MM.1S (cell line): ENCODE data around the gene NR0B2.
"Not testable (repeated sequence)": the region's sequence is repeated elsewhere in the genome, so short reads cannot be mapped to it uniquely, and the experiment has no call there.

Experiments
- EZH2 ChIP-seq: fragments of 300-600 bp; sonication (generic); optimal IDR thresholded peaks from 2 replicates; pipeline ENCODE3; 2017; ENCODE audit warnings: low read depth, mild to moderate bottlenecking, antibody characterized with exemption, low read length, mixed read lengths
- EZH2phosphoT487 ChIP-seq: fragments of 300-600 bp; sonication (generic); IDR thresholded peaks from 2 replicates; pipeline ENCODE4 v1.6.1; 2018; ENCODE audit warnings: antibody characterized with exemption, low read length
- TF ChIP-seq, protein P1 (sequence below): fragments of 300-600 bp; sonication (generic); IDR thresholded peaks from 2 replicates; pipeline ENCODE4 v1.5.1; 2016; ENCODE audit warnings: antibody characterized with exemption, low read length, mixed read lengths

DNA sequence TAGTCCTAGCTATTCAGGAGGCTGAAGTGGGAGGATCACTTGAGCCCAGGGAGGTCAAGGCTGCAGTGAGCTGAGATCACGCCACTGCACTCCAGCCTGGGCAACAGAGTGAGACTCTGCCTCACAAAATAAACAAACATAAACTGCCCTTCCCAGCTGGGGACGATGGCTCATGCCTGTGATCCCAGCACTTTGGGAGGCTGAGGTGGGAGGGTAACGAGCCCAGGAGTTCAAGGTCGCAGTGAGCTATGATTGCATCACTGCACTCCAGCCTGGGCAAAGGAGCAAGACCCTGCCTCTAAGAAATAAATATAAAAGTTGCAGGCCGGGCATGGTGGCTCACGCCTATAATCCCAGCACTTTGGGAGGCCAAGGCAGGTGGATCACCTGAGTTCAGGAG lies 32.2 kb downstream of the NR0B2 start:
- TF ChIP-seq, protein P1, sequence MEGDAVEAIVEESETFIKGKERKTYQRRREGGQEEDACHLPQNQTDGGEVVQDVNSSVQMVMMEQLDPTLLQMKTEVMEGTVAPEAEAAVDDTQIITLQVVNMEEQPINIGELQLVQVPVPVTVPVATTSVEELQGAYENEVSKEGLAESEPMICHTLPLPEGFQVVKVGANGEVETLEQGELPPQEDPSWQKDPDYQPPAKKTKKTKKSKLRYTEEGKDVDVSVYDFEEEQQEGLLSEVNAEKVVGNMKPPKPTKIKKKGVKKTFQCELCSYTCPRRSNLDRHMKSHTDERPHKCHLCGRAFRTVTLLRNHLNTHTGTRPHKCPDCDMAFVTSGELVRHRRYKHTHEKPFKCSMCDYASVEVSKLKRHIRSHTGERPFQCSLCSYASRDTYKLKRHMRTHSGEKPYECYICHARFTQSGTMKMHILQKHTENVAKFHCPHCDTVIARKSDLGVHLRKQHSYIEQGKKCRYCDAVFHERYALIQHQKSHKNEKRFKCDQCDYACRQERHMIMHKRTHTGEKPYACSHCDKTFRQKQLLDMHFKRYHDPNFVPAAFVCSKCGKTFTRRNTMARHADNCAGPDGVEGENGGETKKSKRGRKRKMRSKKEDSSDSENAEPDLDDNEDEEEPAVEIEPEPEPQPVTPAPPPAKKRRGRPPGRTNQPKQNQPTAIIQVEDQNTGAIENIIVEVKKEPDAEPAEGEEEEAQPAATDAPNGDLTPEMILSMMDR, result not testable (repeated sequence)
- TF ChIP-seq EZH2, EZH2phosphoT487: not testable (repeated sequence)
